Anterior cingulate cortex (tissue), 58 donors: ENCODE results near the gene PRKN.
A peak's percentile ranks its signal among the peaks of the same experiment; 100 is the strongest.
"Not testable (repeated sequence)": the region's sequence is repeated elsewhere in the genome, so short reads cannot be mapped to it uniquely, and the experiment has no call there.

Experiments
- DNase-seq, 58 donors: peaks; one replicate each; lab custom pipeline; 2025; lab: John Stamatoyannopoulos, UW

Gene PRKN

GRCh38 chr6:161838306-161839035 lies 889.1 kb downstream of the PRKN start:
- DNase-seq: no peak

GRCh38 chr6:161837854-161838253 lies 889.7 kb downstream of the PRKN start:
- no peak for DNase-seq

GRCh38 chr6:161837449-161837735 lies 890.2 kb downstream of the PRKN start:
- DNase-seq: no peak

GRCh38 chr6:161836643-161837448 lies 890.7 kb downstream of the PRKN start:
- peak in 1 of 58 donors; percentile 11 for DNase-seq

GRCh38 chr6:161835500-161836215 lies 891.9 kb downstream of the PRKN start:
- peak in 4 of 58 donors; percentile 2 to 36 (median 13) for DNase-seq

GRCh38 chr6:161834426-161834825 lies 893.1 kb downstream of the PRKN start:
- DNase-seq: no peak

- DNase-seq: no peak
These were observed 894.3 kb downstream of the PRKN start for GRCh38 chr6:161833099-161833860.

- no peak for DNase-seq
These were observed 894.9 kb downstream of the PRKN start for GRCh38 chr6:161832622-161833021.

- DNase-seq: no peak
These were observed 896.5 kb downstream of the PRKN start for GRCh38 chr6:161830866-161831616.

GRCh38 chr6:161829291-161829729 lies 898.3 kb downstream of the PRKN start:
- peak in 20 of 58 donors; percentile 8 to 56 (median 29) for DNase-seq

- no peak for DNase-seq
These were observed 899.2 kb downstream of the PRKN start for GRCh38 chr6:161828355-161828754.

- DNase-seq: peak in 1 of 58 donors; percentile 4
These were observed 901.1 kb downstream of the PRKN start for GRCh38 chr6:161826512-161826911.

GRCh38 chr6:161822204-161822603 lies 905.4 kb downstream of the PRKN start:
- not testable (repeated sequence) for DNase-seq

GRCh38 chr6:161817881-161818280 lies 909.7 kb downstream of the PRKN start:
- no peak for DNase-seq

GRCh38 chr6:161815965-161816364 lies 911.6 kb downstream of the PRKN start:
- DNase-seq: peak in 1 of 58 donors; percentile 6

- DNase-seq: no peak
These were observed 914.4 kb downstream of the PRKN start for GRCh38 chr6:161813156-161813555.

- no peak for DNase-seq
These were observed 917.6 kb downstream of the PRKN start for GRCh38 chr6:161809971-161810370.

- DNase-seq: no peak
These were observed 922.7 kb downstream of the PRKN start for GRCh38 chr6:161804838-161805237.

- no peak for DNase-seq
These were observed 924.4 kb downstream of the PRKN start for GRCh38 chr6:161803131-161803530.

- no peak for DNase-seq
These were observed 925.3 kb downstream of the PRKN start for GRCh38 chr6:161802231-161802630.
